ENCODE measurements around the gene MYL3.

Gene MYL3

GRCh38 chr3:46904303-46905212 is 41.3 kb upstream of the MYL3 start:
- H3K36me3 Mint-ChIP-seq (ENCODE audit: low read depth), result no peaks in the 10 kb centered on the region
- H3K4me3 Mint-ChIP-seq, result no peak overlapping the region
- no peaks in the 10 kb centered on the region for H3K9me3 Mint-ChIP-seq
- H3K4me1 Mint-ChIP-seq (ENCODE audit: low read depth), result peaks cover 10% of the 10 kb centered on the region
- H3K27me3 Mint-ChIP-seq, result peaks cover 15% of the 10 kb centered on the region
- intact Hi-C loops (cut with micrococcal nuclease), result no loop called here
- H3K27ac Mint-ChIP-seq, result no peak overlapping the region

GRCh38 chr3:46903341-46904302 is 40.4 kb upstream of the MYL3 start:
- Mint-ChIP-seq H3K9me3 (no peaks in the 10 kb centered on the region), H3K27me3 (peaks cover 21% of the 10 kb centered on the region), H3K27ac (no peak overlapping the region), H3K36me3 (ENCODE audit: low read depth) (no peaks in the 10 kb centered on the region), H3K4me1 (ENCODE audit: low read depth) (peaks cover 11% of the 10 kb centered on the region), H3K4me3 (no peak overlapping the region)
- intact Hi-C loops (cut with micrococcal nuclease), result no loop called here

- Mint-ChIP-seq H3K4me3 (no peak overlapping the region), H3K4me1 (ENCODE audit: low read depth) (peaks cover 19% of the 10 kb centered on the region), H3K27me3 (peaks cover 34% of the 10 kb centered on the region), H3K9me3 (no peaks in the 10 kb centered on the region), H3K27ac (no peak overlapping the region), H3K36me3 (ENCODE audit: low read depth) (no peaks in the 10 kb centered on the region)
- intact Hi-C loops (cut with micrococcal nuclease), result no loop called here
Observed at GRCh38 chr3:46902188-46902631, 39.0 kb upstream of the MYL3 start.

GRCh38 chr3:46901591-46902187 is 38.4 kb upstream of the MYL3 start:
- H3K4me1 Mint-ChIP-seq (ENCODE audit: low read depth), result peaks cover 19% of the 10 kb centered on the region
- H3K9me3 Mint-ChIP-seq, result no peaks in the 10 kb centered on the region
- peaks cover 40% of the 10 kb centered on the region for H3K27me3 Mint-ChIP-seq
- intact Hi-C loops (cut with micrococcal nuclease), result no loop called here
- no peaks in the 10 kb centered on the region for H3K36me3 Mint-ChIP-seq (ENCODE audit: low read depth)
- no peak overlapping the region for H3K4me3 Mint-ChIP-seq
- no peak overlapping the region for H3K27ac Mint-ChIP-seq

- Mint-ChIP-seq H3K9me3 (no peaks in the 10 kb centered on the region), H3K4me3 (no peak overlapping the region), H3K36me3 (ENCODE audit: low read depth) (no peaks in the 10 kb centered on the region), H3K27ac (no peak overlapping the region), H3K4me1 (ENCODE audit: low read depth) (peaks cover 19% of the 10 kb centered on the region), H3K27me3 (peaks cover 46% of the 10 kb centered on the region)
- intact Hi-C loops (cut with micrococcal nuclease), result no loop called here
Observed at GRCh38 chr3:46901061-46901460, 37.8 kb upstream of the MYL3 start.

GRCh38 chr3:46900356-46900755 is 37.1 kb upstream of the MYL3 start:
- no peak overlapping the region for H3K27ac Mint-ChIP-seq
- peaks cover 50% of the 10 kb centered on the region for H3K27me3 Mint-ChIP-seq
- intact Hi-C loops (cut with micrococcal nuclease), result no loop called here
- peaks cover 19% of the 10 kb centered on the region for H3K4me1 Mint-ChIP-seq (ENCODE audit: low read depth)
- no peaks in the 10 kb centered on the region for H3K36me3 Mint-ChIP-seq (ENCODE audit: low read depth)
- H3K4me3 Mint-ChIP-seq, result no peak overlapping the region
- no peaks in the 10 kb centered on the region for H3K9me3 Mint-ChIP-seq

- H3K36me3 Mint-ChIP-seq (ENCODE audit: low read depth), result no peaks in the 10 kb centered on the region
- peaks cover 19% of the 10 kb centered on the region for H3K4me1 Mint-ChIP-seq (ENCODE audit: low read depth)
- H3K4me3 Mint-ChIP-seq, result no peak overlapping the region
- no peaks in the 10 kb centered on the region for H3K9me3 Mint-ChIP-seq
- peaks cover 53% of the 10 kb centered on the region for H3K27me3 Mint-ChIP-seq
- intact Hi-C loops (cut with micrococcal nuclease), result no loop called here
- no peak overlapping the region for H3K27ac Mint-ChIP-seq
Observed at GRCh38 chr3:46900007-46900292, 36.7 kb upstream of the MYL3 start.

GRCh38 chr3:46899151-46900006 is 36.1 kb upstream of the MYL3 start:
- Mint-ChIP-seq H3K9me3 (no peaks in the 10 kb centered on the region), H3K27ac (no peak overlapping the region), H3K4me1 (ENCODE audit: low read depth) (peaks cover 19% of the 10 kb centered on the region), H3K27me3 (peaks cover 56% of the 10 kb centered on the region), H3K36me3 (ENCODE audit: low read depth) (no peaks in the 10 kb centered on the region), H3K4me3 (no peak overlapping the region)
- intact Hi-C loops (cut with micrococcal nuclease), result no loop called here

- Mint-ChIP-seq H3K27me3 (peaks cover 62% of the 10 kb centered on the region), H3K4me3 (no peak overlapping the region), H3K9me3 (no peaks in the 10 kb centered on the region), H3K4me1 (ENCODE audit: low read depth) (peaks cover 20% of the 10 kb centered on the region), H3K27ac (no peak overlapping the region), H3K36me3 (ENCODE audit: low read depth) (no peaks in the 10 kb centered on the region)
- intact Hi-C loops (cut with micrococcal nuclease), result no loop called here
Observed at GRCh38 chr3:46898321-46899150, 35.3 kb upstream of the MYL3 start.

- H3K36me3 Mint-ChIP-seq (ENCODE audit: low read depth), result no peaks in the 10 kb centered on the region
- peaks cover 69% of the 10 kb centered on the region for H3K27me3 Mint-ChIP-seq
- H3K27ac Mint-ChIP-seq, result no peak overlapping the region
- no peak overlapping the region for H3K4me3 Mint-ChIP-seq
- peaks cover 18% of the 10 kb centered on the region for H3K4me1 Mint-ChIP-seq (ENCODE audit: low read depth)
- intact Hi-C loops (cut with micrococcal nuclease), result no loop called here
- H3K9me3 Mint-ChIP-seq, result no peaks in the 10 kb centered on the region
Observed at GRCh38 chr3:46897829-46898320, 34.6 kb upstream of the MYL3 start.

- H3K27me3 Mint-ChIP-seq, result peaks cover 74% of the 10 kb centered on the region
- no peak overlapping the region for H3K4me3 Mint-ChIP-seq
- intact Hi-C loops (cut with micrococcal nuclease), result no loop called here
- H3K36me3 Mint-ChIP-seq (ENCODE audit: low read depth), result no peaks in the 10 kb centered on the region
- H3K27ac Mint-ChIP-seq, result no peak overlapping the region
- H3K9me3 Mint-ChIP-seq, result no peaks in the 10 kb centered on the region
- H3K4me1 Mint-ChIP-seq (ENCODE audit: low read depth), result peaks cover 27% of the 10 kb centered on the region
Observed at GRCh38 chr3:46897031-46897430, 33.8 kb upstream of the MYL3 start.

GRCh38 chr3:46896386-46896785 is 33.1 kb upstream of the MYL3 start:
- peaks cover 33% of the 10 kb centered on the region for H3K4me1 Mint-ChIP-seq (ENCODE audit: low read depth)
- H3K27ac Mint-ChIP-seq, result no peak overlapping the region
- intact Hi-C loops (cut with micrococcal nuclease), result no loop called here
- H3K36me3 Mint-ChIP-seq (ENCODE audit: low read depth), result no peaks in the 10 kb centered on the region
- no peak overlapping the region for H3K4me3 Mint-ChIP-seq
- no peaks in the 10 kb centered on the region for H3K9me3 Mint-ChIP-seq
- peaks cover 80% of the 10 kb centered on the region for H3K27me3 Mint-ChIP-seq

Measured in dendritic cell treated with granulocyte-macrophage colony-stimulating factor and Interleukin-4, amounts not matched to agents 40 ng/mL and 50 ng/mL, for 4 days (primary cell).